ENCODE results near the gene LTN1.
"Not testable (repeated sequence)": the region's sequence is repeated elsewhere in the genome, so short reads cannot be mapped to it uniquely, and the experiment has no call there.

Gene LTN1

DNA sequence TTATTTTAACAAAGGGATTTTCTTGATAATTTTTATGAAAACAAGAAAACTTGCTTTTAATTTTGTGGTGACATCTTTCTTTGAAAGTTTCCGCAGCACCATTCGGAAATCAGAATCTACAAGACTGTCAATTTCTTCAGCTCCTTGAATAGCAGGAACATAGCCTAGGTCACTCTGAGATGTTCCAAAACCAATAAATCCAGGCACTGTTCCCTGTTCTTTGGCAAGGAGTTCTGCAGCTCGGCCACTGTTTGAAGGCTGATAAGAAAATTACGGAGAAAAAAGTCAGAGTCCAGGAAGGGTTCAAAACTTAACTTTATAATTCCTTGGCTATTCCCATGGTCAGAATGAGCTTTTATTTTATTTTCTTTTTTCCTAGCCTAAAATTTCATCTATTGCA, 6.0 kb downstream of the LTN1 start:
- DNase-seq, result no peak

DNA sequence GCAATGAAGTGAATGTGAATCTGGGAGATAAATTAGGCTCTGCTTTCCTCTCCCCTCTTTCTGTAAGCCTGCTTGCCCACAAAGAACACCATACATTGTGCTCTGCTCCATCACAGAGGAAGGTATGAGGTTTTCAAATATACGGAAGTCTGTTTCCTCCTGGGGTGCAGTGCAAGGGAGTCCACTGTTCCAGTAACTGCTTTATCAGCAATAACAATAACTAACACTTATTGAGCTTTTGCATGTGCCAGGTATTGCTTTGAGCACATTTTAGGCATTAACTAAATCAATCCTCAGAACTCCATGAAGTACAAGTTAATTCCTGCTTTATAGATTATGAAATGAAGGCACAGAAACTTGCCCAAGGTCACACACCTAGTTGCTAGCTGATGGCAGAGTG, 10.0 kb downstream of the LTN1 start:
- no peak for DNase-seq

DNA sequence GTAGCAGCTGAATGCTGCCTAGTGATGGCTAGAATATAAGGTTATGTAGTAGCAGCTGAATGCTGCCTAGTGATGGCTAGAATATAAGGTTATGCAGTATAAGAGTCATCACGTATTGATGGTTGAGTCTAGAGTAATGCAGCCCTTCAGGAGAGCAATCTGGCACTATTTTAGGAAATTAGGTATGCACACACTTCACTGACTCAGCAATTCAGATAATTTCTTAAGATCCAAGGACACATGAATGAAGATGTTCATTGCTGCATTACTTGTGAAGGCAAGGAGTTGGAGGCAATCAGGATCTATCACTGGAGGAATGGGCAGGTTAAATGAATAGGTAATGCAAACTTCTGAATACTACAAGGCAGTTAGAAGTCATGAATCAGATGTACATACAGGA, 13.6 kb downstream of the LTN1 start:
- no peak for DNase-seq

DNA sequence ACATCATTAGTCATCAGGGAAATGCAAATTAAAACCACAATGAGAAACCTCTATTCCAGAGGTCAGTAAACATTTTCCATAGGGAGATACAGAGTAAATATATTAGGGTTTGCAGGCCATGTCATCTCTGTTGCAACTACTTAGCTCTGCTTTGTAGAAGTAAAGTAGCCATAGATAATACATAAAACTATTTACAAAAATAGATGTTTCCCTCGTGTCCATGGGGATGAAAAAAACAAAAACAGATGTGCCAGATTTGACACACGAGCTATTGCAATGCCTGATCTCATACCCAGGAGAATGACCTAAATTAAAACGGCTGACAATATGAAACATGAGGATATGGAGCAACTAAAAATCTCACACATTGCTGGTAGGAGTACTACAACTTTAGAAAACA, 17.3 kb downstream of the LTN1 start:
- no peak for DNase-seq

DNA sequence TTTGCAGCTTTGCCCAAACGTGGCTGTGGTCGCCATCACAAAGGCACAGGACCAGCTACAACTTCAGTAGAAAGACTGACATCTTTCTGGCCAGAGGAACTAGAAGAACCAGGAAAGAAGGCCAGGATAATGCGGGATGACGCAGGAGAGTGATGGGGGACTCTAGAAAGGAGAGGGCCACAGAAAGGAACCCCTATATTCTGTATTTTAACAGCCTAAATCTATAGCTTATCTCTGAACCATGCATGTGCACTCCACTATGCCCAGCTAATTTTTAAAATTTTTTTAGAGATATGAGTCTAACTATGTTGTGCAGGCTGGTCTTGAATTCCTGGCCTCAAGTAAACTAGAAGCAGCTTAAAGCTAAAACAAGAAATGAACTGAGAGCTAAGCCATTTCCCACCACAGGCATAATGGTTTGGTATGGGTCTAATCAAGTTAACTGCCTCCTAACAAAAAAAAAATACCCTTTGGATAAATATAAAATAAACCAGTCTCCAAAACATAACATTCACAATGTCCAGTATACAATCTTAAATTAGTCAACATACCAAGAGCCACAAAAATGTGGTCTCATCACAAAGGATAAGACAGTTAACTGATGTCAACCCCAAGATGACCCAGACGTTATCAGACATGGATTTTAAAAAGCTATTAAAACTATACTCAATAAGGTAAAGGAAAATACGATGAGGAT, 18.0 kb downstream of the LTN1 start:
- DNase-seq, result no peak

DNA sequence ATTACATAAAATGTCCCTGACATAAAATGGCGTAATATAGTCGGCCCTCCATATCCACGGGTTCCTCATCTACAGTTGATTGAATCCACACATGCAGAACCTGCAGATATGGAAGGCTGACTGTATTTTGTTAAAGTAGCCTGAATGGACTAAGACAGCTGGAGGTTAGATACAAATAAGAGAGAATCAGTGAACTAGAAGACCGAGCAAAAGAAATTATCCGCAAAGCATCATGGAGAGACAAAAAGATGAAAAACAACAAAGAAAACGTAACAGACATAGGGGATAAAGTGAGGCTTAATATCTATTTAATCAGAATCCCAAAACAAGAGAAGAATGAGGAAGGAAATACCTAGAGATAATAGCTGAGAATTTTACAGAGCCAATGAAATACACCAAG, 20.3 kb downstream of the LTN1 start:
- DNase-seq, result no peak

DNA sequence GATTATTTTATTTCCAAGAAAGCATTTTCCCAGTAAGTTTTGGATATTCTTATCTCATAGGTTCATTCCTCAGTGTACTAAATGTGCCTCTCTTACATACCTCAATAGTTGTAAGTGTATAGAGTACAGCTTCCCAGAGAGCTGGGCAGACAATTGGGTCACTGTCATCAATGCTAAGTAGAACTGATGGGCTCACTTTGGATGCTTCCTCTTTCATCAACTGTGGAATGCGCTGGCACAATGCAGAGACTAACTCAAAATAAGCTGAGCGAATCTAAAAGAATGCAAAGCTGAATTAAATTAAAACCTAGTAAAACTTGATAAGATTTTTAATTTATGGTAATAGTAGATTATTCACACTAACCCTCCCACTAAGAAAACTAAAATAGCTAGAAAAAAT, 21.5 kb downstream of the LTN1 start:
- DNase-seq, result no peak

DNA sequence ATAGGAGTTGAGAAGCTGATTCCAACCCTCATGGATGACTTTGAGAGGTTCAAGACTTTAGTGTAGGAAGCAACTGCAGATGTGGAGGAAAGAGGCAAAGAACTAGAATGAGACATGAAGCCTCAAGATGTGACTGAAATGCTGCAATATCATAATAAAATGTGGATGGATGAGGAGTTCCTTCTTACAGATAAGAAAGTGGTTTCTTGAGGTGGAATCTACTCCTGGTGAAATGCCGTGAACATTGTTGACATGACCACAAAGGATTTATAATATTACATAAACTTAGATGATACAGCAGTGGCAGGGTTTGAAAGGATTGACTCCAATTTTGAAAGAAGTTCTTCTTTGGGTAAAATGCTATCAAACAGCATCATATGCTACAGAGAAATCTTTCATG, 28.8 kb downstream of the LTN1 start:
- no peak for DNase-seq

DNA sequence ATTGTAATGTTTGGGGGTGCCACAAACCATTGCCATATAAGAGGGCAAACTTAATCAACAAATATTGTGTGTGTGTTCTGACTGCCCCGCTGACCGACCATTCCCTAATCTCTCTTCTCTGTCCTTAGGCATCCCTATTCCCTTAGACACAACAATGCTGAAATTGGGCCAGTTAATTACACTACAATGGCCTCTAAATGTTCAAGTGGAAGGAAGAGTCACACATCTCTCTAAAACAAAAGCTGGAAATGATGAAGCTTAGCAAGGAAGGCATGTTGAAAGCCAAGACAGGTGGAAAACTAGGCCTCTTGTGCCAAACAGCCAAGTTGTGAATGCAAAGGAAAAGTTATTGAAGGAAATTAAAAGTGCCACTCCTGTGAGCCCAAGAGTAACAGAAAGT, 30.2 kb downstream of the LTN1 start:
- DNase-seq, result no peak

DNA sequence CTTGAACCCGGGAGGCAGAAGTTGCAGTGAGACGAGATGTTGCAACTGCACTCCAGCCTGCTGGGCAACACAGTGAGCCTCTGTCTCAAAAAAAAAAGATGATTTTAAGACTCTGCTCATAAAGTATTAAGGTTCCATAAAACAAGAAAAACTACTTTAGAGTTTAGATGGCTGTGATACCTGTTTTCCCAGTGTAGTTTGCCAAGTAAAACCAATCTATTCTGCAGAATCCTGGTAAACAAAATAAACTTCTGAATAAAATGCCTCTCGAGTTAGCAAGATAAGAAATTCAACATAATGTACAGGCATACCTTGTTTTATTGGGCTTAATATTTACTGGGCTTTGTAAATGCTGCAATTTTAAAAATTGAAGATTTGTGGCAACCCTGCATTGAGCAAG, 30.8 kb downstream of the LTN1 start:
- DNase-seq, result no peak

DNA sequence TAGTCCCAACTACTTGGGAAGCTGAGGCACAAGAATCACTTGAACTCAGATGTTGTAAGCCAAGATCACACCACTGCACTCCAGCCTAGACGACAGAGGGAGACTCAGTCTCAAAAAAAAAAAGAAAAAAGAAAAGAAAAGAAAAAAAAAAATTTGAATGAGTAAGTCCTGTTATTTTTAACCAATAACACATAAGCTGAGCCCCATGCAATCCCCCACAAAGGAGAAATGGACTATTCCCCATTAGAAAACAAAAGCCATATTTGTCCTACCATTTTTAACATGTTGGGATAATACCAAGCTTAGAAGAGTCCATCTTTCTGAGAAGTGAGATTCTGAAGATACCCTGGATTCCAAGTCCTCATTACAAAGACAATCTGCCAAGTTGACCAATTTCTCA, 32.4 kb downstream of the LTN1 start:
- DNase-seq, result no peak

DNA sequence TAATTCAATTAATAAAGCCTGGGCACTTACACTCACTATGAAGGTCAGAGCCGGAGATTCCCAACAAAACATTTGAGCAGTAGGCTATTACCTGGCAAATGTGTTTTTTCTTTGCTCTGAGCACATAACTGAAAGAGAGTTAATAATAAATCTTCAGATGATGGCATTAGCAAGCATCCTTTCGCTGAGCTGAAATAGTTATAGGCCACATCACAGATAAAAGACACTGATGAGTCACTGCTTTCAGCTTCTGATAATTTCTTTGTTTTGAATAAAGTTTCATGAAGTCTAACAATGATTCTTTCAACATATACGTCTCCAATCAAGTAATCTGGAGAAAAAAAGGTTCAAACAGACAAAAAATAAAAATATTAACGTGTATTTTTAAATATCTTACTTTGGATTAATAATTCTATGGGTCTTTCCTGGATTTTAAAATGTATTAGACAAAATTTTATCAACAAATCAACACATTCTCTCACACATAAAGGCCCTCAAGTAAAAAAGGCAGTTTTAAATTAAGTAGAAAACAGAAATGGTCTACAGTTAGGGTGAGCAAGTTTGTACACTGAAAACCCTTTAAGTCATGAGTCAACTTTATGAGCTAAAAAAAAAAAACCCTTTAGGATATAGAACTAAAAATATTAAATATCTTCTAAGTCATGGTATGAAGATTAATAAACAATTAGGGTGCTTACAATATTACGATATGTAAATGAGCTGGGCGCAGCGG, 33.1 kb downstream of the LTN1 start:
- no peak for DNase-seq

DNA sequence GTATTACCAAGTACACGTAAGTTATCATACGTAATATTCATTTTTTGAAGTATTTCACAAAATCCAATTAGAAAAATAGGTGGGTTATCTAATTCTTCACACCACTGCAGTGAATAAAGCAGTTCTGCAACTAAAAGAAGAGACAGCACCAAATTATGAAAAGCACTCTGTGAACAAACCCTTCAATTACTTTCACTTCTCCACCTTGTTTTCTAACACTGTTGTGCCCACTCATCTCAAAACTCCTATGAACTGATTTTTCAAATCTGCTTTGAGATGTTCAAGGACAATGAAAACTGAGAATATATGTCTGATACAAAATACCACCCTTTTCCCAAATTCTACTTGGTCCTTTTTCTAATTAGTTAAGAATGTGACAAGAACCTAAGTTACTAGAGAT, 39.4 kb downstream of the LTN1 start:
- no peak for DNase-seq

DNA sequence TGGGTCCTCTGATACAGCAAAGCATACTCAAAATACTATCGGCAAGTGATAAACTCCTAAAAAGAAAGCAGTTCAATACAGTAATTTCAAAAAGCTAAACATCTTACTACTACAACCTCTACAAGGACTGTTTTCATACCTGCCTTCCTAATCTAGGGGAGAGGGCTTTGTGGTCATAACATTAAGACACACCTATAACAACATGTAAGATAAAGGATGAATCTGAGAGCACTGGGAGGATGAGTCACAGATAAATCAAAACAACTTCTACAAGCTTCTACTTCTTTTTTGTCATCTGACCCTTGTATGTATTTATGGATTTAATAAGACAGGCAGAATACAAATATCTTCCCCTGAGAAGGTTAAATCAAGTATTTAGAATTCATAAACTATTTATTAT, 40.0 kb downstream of the LTN1 start:
- DNase-seq, result no peak

DNA sequence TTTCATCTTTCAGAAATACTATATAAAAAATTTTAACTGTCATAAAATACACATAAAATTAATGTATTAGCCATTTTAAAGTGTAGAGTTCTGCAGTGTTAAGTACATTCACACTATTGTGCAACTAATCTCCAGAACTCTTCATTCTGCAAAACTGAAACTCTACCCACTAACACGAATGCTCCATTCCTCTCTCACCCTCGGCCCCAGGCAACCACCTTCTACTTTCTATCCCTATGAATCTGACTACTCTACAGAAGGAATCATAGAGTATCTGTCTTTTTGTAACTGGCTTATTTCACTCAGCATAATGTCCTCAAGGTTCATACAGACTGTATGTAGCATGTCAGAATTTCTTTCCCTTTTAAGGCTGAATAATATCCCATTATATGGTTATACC, 43.4 kb downstream of the LTN1 start:
- no peak for DNase-seq

DNA sequence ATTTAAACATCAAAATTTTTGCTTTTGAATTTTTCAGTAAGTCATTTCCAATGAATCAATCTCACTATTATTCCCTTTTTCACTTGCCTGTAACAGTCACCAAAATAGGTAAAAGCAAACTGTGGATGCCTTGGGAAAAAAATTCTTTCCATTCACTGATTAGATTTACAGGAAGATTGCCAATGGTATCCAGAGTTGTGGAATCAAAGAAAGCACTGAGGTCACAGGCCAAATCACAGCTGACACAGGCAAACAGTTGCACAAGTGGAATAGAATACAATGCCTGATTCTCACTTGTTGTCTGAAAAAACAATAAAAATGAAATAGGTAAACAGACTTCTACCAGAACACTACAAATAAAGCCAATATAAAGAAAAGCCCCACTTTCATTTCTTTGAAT, 48.4 kb downstream of the LTN1 start:
- DNase-seq, result no peak

DNA sequence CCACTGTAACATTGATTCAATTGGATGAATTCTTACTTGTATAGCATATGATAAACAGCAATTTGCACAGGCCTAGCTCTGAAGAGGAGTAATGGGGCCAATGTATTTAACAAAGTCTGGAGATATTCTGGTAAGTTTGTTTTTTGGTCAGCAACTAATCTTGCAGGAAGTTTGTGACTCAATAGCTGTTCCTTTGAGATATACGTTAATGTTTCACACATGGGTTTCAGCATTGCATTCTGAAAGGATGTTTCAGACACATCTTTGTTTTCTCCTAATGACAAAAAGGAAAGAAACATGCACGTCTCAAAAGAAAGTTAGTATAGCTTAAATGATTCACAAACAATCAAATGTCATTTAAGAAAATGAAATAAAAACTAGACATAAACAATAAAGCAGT, 49.0 kb downstream of the LTN1 start:
- no peak for DNase-seq

DNA sequence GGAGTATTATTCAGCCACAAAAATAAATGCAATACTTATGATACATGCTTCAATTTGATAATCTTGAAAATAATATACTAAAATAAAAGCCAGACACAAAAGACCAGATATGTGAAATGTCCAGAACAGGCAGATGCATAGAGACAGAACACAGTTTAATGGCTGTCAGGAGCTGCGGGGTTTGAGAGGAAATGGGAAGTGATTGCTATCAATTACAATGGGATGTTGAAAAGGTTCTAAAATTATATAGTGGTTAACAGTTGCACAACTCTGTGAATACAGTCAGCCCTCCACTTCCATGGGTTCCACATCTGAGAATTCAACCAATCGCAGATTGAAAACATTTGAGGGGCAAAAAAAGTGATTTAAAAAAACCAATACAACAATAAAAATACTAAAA, 54.0 kb downstream of the LTN1 start:
- DNase-seq, result no peak

DNA sequence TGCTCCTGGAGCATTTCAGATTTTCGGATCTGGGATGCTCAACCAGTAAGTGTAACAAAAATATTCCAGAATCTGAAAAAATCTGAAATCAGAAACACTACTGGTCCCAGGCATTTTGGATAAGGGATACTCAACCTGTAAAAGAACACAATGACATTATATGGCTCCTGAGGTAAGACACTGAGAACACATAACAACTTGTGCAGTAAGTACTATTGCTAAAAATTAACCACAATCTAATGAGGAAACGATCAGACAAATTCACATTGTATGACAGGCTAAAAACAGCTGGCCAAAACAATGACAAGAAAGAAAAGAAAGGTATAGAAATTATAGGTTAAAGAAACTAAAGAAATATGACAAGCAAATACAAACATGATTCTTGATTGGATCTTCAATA, 54.9 kb downstream of the LTN1 start:
- no peak for DNase-seq

DNA sequence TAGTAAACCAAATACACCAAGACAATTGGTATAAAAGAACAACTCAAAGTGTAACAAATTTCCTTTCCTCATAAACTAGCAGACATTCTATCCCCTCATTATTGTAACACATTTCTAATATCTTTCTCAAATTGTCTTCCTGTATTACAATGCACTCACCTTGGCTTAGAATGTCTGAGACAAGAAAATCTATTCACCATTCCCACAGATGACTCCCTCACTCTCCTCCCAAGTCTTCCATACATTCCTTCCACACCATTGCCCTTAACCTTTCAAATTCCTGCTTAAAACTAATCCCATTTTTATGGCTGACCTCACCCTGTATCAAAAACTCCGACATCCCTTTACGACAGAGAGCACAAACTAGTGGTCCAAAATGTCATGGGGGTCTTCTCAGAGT, 56.0 kb downstream of the LTN1 start:
- DNase-seq, result no peak

DNA sequence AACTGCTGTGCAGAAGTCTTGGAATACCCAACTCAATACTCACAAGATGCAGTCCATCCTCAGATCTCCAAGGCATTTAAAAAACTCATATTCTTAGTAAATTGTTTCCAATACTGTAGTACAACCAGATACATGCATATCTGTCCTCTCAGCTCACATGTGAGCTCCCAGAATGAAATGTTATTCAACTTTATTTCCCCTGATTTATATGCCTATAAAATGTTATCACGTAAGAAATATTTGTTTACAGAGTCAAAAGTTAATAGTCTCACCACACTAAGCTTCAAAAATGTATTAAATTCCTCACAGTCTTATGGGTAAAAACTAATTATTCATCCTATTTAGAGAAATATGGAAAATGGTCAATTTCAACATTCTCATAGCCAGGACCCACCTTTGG, 56.6 kb downstream of the LTN1 start:
- DNase-seq, result no peak

DNA sequence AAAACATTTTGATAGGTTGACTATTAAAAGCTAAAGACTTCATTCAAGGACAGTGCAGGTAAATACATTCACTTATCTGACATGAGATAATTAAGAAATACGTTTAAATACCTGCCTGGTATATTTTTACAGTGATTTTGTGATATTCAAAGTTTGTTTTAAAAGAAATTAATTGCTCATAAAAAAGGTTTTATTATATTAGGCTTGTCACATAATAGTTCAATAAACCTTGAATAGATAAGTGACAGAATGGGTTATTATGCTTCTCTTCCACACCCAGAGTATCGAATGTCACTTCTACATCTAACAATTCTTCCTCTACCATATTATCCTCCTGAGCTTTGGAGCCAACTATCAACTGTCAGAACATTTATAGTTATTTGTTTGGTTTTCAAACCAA, 60.0 kb downstream of the LTN1 start:
- DNase-seq, result no peak

DNA sequence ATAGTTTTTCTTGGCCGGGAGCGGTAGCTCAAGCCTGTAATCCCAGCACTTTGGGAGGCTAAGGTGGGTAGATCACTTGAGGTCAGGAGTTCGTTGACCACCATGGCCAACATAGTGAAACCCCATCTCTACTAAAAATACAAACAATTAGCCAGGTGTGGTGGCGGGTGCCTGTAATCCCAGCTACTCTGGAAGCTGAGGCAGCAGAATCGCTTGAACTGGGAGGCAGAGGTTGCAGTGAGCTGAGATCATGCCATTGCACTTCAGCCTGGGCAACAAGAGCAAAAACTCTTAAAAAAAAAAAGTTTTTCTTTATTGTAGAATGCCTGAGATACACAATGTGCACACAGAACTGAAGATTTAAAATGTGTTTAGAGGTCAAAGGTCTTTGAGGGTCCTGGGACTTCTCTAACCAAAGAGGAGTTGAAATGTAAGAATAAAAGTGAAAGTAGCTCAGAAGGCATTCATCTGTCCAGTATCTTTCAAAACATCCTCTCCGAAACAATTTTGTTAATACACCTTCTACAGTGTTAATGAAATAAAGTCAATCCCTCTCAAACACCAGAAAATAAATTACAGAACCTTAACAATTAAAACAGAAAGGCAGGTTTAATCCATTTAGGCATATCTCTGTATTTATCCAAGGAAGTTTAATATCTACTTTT, 60.8 kb downstream of the LTN1 start:
- DNase-seq, result not testable (repeated sequence)

DNA sequence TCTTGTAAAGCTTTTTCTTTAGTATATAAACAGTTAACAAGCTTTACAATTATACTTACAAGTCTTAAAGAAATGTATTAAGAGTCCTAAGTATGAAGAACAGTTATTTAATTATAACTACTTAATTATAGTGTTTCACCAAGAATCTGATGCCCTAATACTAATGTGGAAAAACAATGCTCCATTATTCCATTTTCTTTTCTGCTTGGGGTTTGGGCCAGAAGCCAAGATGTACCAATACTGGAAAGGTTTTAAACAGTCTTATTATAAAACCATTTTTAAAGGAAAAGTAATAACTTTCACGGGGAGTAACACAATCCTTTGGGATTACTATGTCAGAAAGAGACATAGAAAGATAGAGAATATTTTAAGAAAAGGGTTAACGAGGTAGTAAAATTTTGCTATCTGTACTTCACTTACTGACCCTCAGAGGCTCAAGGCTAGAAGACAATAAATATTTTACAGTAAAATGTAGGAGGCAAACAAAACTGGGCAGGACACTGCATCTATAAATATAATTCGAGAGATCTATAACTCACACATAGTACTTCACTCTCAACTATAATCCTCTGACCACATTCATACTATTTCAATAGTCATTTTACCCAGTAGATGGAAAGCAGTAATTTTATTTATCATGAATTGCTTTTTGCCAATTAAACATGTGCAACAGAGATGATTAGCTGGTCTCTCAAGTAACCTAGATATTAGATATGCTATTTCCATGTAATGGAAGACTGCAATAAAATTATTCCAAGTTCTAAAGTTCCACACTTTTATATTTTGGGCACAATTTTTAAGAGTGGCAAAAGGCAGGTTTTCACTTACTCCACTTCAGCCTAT, 63.9 kb downstream of the LTN1 start:
- DNase-seq, result no peak
